Stomach (tissue), 9 donors: ENCODE data around the gene TAMM41. TPM values are rescaled to one million over a fixed set of nuclear protein-coding genes. Genes with fewer than 3 reads are reported as not detected.
A peak's percentile ranks its signal among the peaks of the same experiment; 100 is the strongest.

Source experiments
- DNase-seq, 2 donors: peaks; one replicate each; pipeline versions ENCODE4 v3.0.0 to v3.0.0-alpha.2; 2013 to 2019
- H3K27ac ChIP-seq, 5 donors: fragments of 200-600 bp in 4 of 5; sonication (generic) in 4 of 5; one replicate each; pipeline ENCODE4 v1.5.1; 2013 to 2019; ENCODE audit warnings: mild to moderate bottlenecking in 1 of 5, moderate library complexity in 1 of 5
- H3K27me3 ChIP-seq, 3 donors: fragments of 200-600 bp; sonication (generic); one replicate each; pipeline ENCODE4 v1.5.1; 2017 to 2019; ENCODE audit warnings: mixed run types in 1 of 3
- H3K36me3 ChIP-seq, 4 donors: fragments of 200-600 bp; sonication (generic); 1 replicate in 3 of 4; 2 replicates in 1 of 4; pipeline ENCODE4 v1.5.1; 2016 to 2019
- H3K4me1 ChIP-seq, 4 donors: fragments of 200-600 bp; sonication (generic); one replicate each; pipeline ENCODE4 v1.5.1; 2016 to 2019
- H3K4me3 ChIP-seq, 4 donors: fragments of 200-600 bp; sonication (generic) in 3 of 4; one replicate each; pipeline ENCODE4 v1.5.1; 2016 to 2019; ENCODE audit warnings: mild to moderate bottlenecking in 1 of 4
- H3K9me3 ChIP-seq, 4 donors: fragments of 200-600 bp; sonication (generic); one replicate each; pipeline ENCODE4 v1.5.1; 2016 to 2019
- CTCF ChIP-seq, 7 experiments: fragments of 450-650 bp in 4 of 7; fragments of 200-600 bp in 3 of 7; sonication (generic) in 3 of 7; IDR thresholded peaks; one replicate each; pipeline ENCODE4 v1.5.1; 2016 to 2019; ENCODE audit warnings: antibody characterized with exemption in 7 of 7, control low read depth in 2 of 7, mild to moderate bottlenecking in 1 of 7
- EP300 ChIP-seq: sonication (generic); formaldehyde crosslinking; IDR thresholded peaks from one replicate; pipeline ENCODE4 v1.6.1; 2017; ENCODE audit warnings: antibody characterized with exemption
- POLR2A ChIP-seq, 4 donors: fragments of 450-650 bp; IDR thresholded peaks; one replicate each; pipeline ENCODE4 v1.6.1; 2016; ENCODE audit warnings: antibody characterized with exemption in 4 of 4, control low read depth in 2 of 4, mild to moderate bottlenecking in 1 of 4, moderate library complexity in 1 of 4
- POLR2AphosphoS5 ChIP-seq, 3 donors: sonication (generic); formaldehyde crosslinking; IDR thresholded peaks; one replicate each; pipeline ENCODE4 v1.6.1; 2016; ENCODE audit warnings: antibody characterized with exemption in 3 of 3
- WGBS, 5 donors: extraction: QIAGEN DNeasy Blood & Tissue Kit in 3 of 5; methylation state at CpG; one replicate each; pipeline versions ENCODE4 v1.1.5 to v1.1.7; 2013 to 2018; 5-methylcytosine and 5-hydroxymethylcytosine counted together
- intact Hi-C: fragments of 100-400 bp; cut with DNase I; formaldehyde crosslinking; loops from one replicate; pipeline ENCODE4 v1.15.1; 2023; ENCODE audit warnings: low total_unique reads
- polyA plus RNA-seq, 3 donors: library from polyadenylated mRNA; stranded (reverse); fragments of 200-250 nt; gene quantifications; one replicate each; pipeline ENCODE4 v1.2.3, GENCODE V29; 2013
- total RNA-seq, 5 donors: library from RNA; depleted of rRNA; stranded (reverse); fragments of >200 nt; gene quantifications; one replicate each; pipeline versions ENCODE4 v1.1.0 to v1.2.3, GENCODE V29; 2014 to 2016
- donor health status: healthy with polysubstance abuse.
- donor health status: Bipolar disorder and iron deficiency.
- donor health status: healthy.

The TAMM41 gene
- total and polyA plus RNA-seq, 8 donors = 4.3 to 22.9 (median 8.7) TPM

- Histone ChIP-seq H3K36me3 (peaks cover 18 to 73% (median 64%) of the 10 kb centered on the region in 4 donors), H3K9me3 (no peaks in the 10 kb centered on the region), H3K4me3 (no peak overlapping the region), H3K27me3 (no peaks in the 10 kb centered on the region), H3K4me1 (peaks cover 0 to 16% (median 5%) of the 10 kb centered on the region in 4 donors), H3K27ac (peak overlapping the region in 4 of 5 donors; percentile 15 to 56 (median 26))
- intact Hi-C loops = no loop called here
- no peak for DNase-seq
- 73 to 89% (median 82%) methylated on average over 5 of the region's 5 CpGs for WGBS, 5 donors
- TF ChIP-seq POLR2AphosphoS5 (IDR thresholded peaks at IDR 0.05) (no peak), CTCF (IDR thresholded peaks at IDR 0.05) (no peak), EP300 (no peak), POLR2A (IDR thresholded peaks at IDR 0.05) (no peak)
Observed at GRCh38 chr3:11807686-11808085, 39.0 kb downstream of the TAMM41 start.

GRCh38 chr3:11805716-11806115 is 41.0 kb downstream of the TAMM41 start:
- TF ChIP-seq EP300 (no peak), CTCF (IDR thresholded peaks at IDR 0.05) (no peak), POLR2A (IDR thresholded peaks at IDR 0.05) (no peak), POLR2AphosphoS5 (IDR thresholded peaks at IDR 0.05) (no peak)
- Histone ChIP-seq H3K4me3 (no peak overlapping the region), H3K9me3 (no peaks in the 10 kb centered on the region), H3K27me3 (no peaks in the 10 kb centered on the region), H3K27ac (no peak overlapping the region), H3K36me3 (peaks cover 25 to 74% (median 66%) of the 10 kb centered on the region in 4 donors), H3K4me1 (peaks cover 0 to 16% (median 5%) of the 10 kb centered on the region in 4 donors)
- 95 to 97% (median 96%) methylated on average over 7 of the region's 7 CpGs for WGBS, 5 donors
- no peak for DNase-seq
- intact Hi-C loops = no loop called here

GRCh38 chr3:11803977-11804892 is 42.5 kb downstream of the TAMM41 start:
- Histone ChIP-seq H3K4me1 (peaks cover 0 to 6% (median 2%) of the 10 kb centered on the region in 4 donors), H3K36me3 (peaks cover 25 to 79% (median 67%) of the 10 kb centered on the region in 4 donors), H3K9me3 (no peaks in the 10 kb centered on the region), H3K27ac (no peak overlapping the region), H3K27me3 (no peaks in the 10 kb centered on the region), H3K4me3 (no peak overlapping the region)
- peak; percentile 42 to 81 for DNase-seq
- 46 to 53% (median 50%) methylated on average over 2 of the region's 2 CpGs for WGBS, 5 donors
- intact Hi-C loops = no loop called here
- TF ChIP-seq CTCF (IDR thresholded peaks at IDR 0.05) (peak in 5 of 7 experiments; percentile 55 to 71 (median 59)), POLR2A (IDR thresholded peaks at IDR 0.05) (no peak)

GRCh38 chr3:11799791-11800190 is 46.9 kb downstream of the TAMM41 start:
- no peaks in the 10 kb centered on the region for H3K4me1 ChIP-seq
- TF ChIP-seq CTCF (IDR thresholded peaks at IDR 0.05) = no peak
- no peak for TF ChIP-seq POLR2A (IDR thresholded peaks at IDR 0.05)
- no peak for TF ChIP-seq EP300
- TF ChIP-seq POLR2AphosphoS5 (IDR thresholded peaks at IDR 0.05) = no peak
- 90 to 100% (median 97%) methylated on average over 1 of the region's 1 CpG for WGBS, 5 donors
- H3K9me3 ChIP-seq = no peaks in the 10 kb centered on the region
- H3K27ac ChIP-seq = no peak overlapping the region
- no peaks in the 10 kb centered on the region for H3K27me3 ChIP-seq
- no peak overlapping the region for H3K4me3 ChIP-seq
- intact Hi-C loops = loop anchor here (10.0 kb wide), 1 partner anchor 425 kb away; no protein-coding TSS in a partner anchor
- no peak for DNase-seq
- peaks cover 18 to 80% (median 63%) of the 10 kb centered on the region in 4 donors for H3K36me3 ChIP-seq
